ENCODE measurements around the gene ZIC5.
"Not testable (repeated sequence)": the region's sequence is repeated elsewhere in the genome, so short reads cannot be mapped to it uniquely, and the experiment has no call there.

Gene ZIC5

DNA sequence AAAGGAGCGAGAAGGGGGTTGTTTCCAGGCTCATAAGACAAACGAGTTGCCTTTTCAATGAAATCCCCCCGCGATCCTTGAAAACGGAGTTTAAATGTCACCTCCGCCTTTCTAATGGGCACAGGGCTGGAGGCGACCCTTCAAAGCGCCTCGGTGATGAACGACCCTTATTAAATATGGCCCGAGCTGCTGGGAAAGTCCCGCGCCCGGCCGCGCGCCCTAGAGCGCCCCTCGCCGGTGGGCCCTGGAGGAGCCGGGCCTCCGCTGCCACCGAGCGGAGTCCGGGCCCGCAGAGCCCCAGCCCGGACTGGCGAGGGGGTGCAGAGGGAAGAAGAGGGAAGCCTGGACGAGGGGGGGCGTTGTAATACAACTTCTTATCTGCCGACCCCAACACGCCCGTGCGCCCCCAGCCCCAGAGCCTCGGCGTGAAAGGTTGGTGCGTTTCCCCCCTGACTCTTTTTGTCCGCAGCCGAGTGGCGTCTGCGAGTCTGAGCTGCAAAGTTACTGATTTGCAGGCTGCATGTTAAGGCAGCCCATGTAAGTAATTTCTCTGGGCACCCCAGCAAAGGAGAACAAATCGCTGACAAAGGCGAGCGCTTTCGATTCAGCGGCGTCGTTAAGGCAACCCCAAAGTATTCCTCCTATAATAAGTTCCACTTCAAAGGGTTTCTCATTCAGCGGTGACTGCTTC lies 11.9 kb downstream of the ZIC5 start:
- no peak for DNase-seq

- no peak for DNase-seq
These were observed 12.4 kb downstream of the ZIC5 start for GRCh38 chr13:99959127-99959539.

DNA sequence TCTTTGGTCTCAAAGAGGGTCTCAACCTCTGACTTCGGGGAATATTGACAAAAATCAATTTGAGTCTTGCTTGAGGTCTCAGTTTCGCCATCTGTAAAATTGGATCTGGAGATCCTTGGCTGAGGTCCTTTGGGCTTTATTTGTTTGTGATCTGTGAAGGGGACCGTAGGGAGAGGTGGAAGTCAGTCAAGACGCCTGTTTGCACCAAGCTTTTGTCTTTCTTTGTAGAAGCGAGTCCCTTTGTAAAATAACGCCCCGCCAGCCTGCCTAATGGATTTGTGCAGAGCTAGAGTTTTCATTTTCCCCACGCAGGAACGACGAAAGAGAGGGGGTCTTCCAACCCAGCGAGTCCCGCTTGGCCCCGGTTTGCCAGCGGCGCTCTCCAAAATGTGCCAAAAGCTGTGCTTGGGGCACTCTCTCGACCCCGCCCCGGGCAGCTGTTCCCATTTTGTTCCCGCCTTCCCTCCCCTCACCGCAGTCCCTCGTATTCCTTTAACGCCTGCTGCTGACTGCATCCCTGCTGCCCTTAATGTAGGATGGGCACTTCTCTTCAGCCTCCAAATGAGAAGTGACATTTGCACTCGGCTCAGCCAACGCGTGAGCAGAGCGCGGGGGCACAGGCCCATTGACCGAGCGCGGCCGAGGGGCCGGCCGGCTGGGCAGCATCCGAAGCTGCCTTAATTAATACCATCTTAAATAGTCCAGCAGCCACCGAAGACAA lies 13.0 kb downstream of the ZIC5 start:
- DNase-seq = no peak

DNA sequence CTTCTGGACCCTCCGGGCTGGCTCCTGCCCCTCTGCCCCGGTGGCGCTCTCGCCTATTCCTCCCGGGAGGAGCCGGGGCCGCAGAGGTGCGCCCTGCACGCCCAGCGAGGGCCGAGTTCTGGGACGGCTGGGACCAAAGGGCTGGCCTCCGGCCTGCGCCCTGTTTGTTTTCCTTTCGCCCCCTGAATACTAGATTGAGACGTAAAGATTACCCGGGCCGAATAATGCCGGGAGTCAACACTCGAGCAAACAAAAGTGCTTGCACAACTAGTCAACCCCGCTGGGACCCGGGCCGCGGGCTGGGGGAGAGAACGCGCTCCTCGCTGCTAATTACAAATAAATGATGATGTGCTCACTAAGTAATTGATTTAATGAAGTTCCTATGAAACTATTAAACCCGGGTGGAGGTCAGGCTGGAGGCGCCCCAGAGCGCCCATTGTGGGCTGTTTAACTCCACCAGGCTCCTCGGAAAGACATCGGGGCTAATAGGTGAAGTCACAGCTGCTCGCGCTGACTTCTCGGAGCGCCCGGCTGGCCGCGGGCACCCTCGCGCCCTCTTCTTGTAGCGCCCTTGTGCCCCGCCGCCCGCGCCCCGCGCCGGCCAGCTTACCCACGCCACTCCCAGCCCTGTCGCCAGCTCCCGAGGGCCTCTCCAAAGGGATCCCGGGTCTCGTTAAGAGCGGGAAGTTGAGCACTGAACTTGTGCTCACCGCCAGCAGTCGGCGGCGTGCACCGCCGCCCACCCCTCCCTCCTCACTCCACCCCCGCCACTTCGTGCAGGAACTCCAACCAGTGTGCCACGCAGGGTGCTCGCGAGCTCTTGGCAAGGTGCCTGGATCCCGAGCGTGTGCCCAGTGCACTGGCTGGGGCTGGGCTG lies 14.9 kb downstream of the ZIC5 start:
- DNase-seq = no peak

GRCh38 chr13:99955747-99956472 lies 15.7 kb downstream of the ZIC5 start:
- no peak for DNase-seq

GRCh38 chr13:99955107-99955746 lies 16.3 kb downstream of the ZIC5 start:
- DNase-seq = no peak

- no peak for DNase-seq
These were observed 18.3 kb downstream of the ZIC5 start for GRCh38 chr13:99953138-99953755.

GRCh38 chr13:99951666-99952065 lies 19.9 kb downstream of the ZIC5 start:
- not testable (repeated sequence) for DNase-seq

DNA sequence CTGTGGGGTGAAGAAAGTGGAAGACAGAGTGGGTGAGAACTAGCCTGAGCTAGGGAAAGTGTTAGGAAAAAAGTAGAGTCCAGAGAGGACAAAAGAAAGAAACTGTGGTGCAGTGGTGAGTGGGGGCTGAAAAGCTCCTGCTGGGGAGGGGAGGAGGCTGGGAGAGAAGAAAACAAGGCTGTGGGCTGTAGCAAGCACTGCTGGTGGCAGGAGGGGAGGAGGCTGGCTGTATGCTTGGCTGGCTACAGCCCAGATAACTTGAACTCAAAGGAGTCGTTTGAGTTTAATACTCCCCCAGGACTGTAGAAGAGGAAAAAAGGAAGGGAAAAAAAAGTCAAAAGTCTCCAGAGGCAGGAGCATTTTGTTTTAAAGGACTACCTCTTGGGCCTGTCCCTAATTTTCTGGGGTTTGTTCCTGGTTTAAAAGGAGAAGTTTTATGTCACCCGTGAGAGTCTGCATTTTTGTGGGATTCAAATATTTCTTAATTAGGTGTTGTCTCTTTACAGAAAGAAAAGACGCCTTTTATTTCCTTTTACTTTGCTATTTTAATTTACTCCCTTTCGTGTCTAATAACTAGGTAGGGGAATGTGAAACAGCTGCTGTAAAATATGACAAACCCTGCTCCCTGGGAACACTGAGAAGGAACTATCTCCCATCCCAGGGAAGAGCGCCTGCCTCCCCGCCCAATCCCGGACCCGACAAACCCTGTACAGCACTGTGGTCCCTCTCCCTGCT lies 21.7 kb downstream of the ZIC5 start:
- DNase-seq = no peak

GRCh38 chr13:99948907-99949678 lies 22.5 kb downstream of the ZIC5 start:
- no peak for DNase-seq

GRCh38 chr13:99948411-99948810 lies 23.2 kb downstream of the ZIC5 start:
- no peak for DNase-seq

DNA sequence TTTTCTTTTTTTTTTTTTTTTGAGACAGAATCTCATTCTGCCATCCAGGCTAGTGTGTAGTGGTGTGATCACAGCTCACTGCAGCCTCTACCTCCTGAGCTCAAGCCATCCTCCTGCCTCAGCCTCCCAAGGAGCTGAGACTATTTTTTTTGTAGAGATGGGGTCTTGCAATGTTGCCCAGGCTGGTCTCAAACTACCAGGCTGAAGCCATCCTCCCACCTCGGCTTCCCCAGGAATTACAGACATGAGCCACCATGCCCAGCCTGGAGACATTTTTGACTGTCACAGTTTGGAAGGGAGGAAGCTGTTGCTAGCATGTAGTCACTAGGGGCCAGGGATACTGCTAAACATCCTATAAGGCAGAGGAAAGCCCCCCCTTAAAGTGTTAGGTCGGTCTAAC lies 23.9 kb downstream of the ZIC5 start:
- no peak for DNase-seq

DNA sequence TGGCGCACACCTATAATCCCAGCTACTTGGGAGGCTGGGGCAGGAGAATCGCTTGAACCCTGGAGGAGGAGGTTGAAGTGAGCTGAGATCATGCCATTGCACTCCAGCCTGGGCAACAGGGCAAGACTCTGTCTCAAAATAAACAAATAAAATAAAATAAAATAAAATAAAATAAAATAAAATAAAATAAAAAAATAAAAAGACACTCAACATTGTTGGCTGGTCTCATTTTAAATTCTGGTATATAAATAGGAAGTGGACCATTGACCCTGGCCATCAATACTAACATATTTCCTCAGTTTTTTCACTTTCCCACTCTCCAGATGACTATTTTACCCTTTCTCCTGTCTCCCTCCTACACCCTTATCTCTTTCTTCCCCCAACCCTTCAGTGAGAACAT lies 26.1 kb downstream of the ZIC5 start:
- not testable (repeated sequence) for DNase-seq

DNA sequence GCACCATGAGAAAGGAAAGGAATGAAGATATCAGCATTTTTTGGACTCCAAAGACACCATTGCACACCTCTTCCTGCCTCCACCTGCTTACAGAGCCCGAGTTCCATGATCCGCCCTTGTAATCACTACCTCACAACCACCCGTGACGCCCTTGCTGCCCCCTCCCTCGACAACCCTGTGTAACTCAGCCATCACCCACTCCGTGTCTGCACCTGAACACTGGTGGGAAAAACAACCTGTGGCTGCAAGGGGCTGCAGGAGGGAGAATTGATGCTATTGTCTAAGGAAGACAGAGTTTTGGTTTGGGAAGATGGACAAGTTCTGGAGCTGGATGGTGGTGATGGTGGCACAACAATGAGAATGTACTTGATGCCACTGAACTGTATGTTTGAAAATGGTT lies 27.0 kb downstream of the ZIC5 start:
- no peak for DNase-seq

- no peak for DNase-seq
These were observed 27.5 kb downstream of the ZIC5 start for GRCh38 chr13:99944102-99944501.

DNA sequence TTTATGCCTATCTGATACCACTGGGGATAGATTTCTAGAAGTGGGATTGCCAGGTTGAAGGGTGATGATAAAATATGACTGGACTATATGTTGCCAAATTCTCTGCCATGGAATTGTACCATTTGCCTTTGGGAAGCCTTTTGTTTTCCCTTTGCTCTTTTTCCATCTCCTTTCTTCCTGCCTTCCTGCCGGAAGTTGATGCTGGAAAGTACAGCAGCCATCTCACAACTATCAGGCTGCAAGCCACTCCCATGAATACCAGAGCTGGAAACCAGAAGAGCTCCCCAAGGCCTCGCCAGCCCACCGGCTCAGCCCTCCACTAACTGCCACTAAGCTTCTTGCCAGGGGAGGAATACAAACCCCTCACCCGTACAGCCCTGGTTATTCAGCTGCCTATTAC lies 29.7 kb downstream of the ZIC5 start:
- no peak for DNase-seq

GRCh38 chr13:99941086-99941485 lies 30.5 kb downstream of the ZIC5 start:
- no peak for DNase-seq

GRCh38 chr13:99938635-99939034 lies 32.9 kb downstream of the ZIC5 start:
- DNase-seq = no peak

- no peak for DNase-seq
These were observed 35.8 kb downstream of the ZIC5 start for GRCh38 chr13:99935772-99936171.

GRCh38 chr13:99932912-99933311 lies 38.7 kb downstream of the ZIC5 start:
- DNase-seq = no peak
